CMK (cell line): ENCODE measurements around the gene DEAF1.
A peak's percentile ranks its signal among the peaks of the same experiment; 100 is the strongest.
"Not testable (repeated sequence)": the region's sequence is repeated elsewhere in the genome, so short reads cannot be mapped to it uniquely, and the experiment has no call there.

ENCODE experiments used
- DNase-seq: peaks from one replicate; pipeline ENCODE4 v3.0.0-alpha.2; 2010; ENCODE audit warnings: low read depth

The DEAF1 gene

GRCh38 chr11:694563-695287 is at the start of gene DEAF1:
Gene DEAF1 (minus strand): TSS chr11:695222. CDS start chr11:695047, 175 bp downstream.
- DNase-seq = peak; percentile 54

DNA sequence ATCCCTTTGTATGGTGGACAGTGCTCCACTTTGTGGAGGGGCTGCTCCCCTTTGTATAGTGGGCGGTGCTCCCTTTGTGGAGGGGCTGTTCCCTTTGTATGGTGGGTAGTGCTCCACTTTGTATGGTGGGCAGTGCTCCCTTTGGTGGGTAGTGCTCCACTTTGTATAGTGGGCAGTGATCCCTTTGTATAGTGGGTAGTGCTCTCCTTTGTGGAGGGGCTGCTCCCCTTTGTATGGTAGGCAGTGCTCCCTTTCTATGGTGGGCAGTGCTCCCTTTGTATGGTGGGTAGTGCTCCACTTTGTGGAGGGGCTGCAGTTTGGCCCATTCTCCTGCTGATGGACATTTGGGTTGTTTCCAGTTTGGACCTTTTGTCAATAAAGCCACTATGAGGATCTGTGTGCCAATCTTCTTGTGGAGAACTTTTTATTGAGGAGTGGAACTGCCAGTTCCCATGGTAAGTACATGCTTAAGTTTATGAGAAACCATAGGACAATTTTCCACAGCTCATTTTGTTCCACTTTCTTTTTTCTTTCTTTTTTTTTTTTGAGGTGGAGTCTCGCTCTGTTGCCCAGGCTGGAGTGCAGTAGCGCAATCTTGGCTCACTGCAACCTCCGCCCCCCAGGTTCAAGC is 47.7 kb upstream of the DEAF1 start:
- DNase-seq = no peak

DNA sequence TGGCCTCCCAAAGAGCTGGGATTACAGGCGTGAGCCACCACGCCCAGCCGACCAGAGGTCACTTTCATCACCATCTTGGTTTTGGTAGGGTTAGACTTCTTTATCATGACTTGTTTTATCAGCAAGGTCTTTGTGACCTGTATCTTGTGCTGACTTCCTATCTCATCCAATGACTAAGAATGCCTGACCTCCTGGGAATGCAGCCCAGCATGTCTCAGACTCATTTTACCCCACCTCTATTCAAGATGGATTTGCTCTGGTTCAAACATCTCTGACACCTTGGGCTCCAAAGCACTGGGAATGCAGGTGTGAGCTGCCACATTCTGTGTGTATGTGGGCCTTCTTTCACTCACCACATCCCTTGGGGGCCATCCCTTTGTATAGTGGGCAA is 47.1 kb upstream of the DEAF1 start:
- DNase-seq = no peak

DNA sequence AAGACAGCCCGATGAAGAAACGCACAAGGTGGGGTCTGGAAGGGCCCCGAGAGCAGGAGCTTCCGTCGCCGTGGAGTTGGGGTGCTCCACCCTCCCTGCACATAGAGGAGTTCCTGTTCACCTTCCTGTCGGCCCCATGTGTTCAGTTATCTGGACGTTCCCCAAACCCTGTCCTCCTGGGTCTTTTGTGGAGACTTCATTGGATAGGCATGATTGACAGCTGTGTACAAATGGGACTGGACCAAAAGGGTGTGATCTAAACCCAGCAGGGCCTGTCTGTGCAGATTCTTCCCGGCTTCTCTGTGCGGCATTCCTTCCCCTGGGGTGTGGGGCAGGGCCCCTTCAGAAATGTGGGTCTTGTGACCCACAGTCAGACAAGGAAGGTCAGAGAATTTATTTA is 42.9 kb upstream of the DEAF1 start:
- not testable (repeated sequence) for DNase-seq

GRCh38 chr11:737366-737765 is 42.3 kb upstream of the DEAF1 start:
- DNase-seq = no peak

DNA sequence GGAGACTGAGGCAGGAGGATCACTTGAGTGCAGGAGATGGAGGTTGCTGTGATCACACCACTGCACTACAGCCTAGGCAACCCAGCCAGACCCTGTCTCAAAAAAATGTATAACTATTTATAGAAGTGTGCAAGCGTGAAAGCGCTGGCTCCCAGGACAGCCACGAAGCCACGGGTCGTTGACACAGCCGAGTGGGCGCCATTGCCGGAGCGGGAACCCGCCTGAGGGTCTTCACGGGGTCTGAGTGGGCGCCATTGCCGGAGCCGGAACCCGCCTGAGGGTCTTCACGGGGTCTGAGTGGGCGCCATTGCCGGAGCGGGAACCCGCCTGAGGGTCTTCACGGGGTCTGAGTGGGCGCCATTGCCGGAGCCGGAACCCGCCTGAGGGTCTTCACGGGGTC is 39.5 kb upstream of the DEAF1 start:
- DNase-seq = not testable (repeated sequence)

DNA sequence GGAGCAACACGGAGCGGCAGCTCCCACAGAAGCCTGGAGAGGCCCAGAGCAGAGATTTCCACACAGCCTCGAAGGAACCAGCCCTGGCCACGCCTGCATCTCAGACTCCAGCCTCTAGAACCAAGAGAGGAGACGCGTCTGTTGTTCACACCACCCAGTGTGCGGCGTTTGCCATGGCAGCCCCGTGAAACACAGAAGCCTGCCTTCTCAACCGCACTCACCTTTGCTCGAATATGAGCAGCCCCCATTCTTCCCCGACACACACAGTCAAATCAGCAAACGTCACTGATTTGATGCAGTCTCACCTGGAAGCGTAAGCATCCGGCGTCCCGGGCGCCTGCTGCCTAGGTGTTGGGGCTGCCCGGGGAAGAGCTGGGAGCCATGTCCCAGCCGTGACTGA is 38.0 kb upstream of the DEAF1 start:
- DNase-seq = no peak

DNA sequence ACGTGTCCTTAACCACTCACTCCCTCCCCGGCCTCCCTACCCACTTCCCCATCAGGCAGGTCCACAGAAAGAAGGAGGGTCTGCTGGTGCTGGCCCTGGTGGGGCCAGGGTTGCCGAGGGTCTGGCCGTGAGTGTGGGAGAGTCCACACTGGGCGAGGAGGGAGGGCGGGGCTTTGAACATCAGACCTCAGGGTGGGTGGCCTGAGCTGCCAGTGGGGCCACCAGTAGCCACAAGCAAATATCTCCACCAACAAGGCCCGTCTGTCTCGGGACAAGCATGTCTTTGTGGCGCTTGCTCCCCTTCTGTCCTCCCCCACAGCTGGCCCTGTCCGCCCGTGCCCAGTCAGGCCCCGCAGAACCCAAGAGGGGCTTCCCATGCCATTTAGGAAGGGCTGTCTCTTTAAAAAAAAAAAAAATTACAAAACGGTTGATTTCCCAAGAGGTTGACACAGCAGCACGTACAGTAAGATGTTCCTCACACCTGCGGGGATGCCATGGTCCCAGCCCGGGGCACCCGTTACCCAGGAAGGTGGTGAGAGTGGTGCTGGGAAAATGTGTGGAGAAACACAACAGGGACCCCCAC is 34.6 kb upstream of the DEAF1 start:
- DNase-seq = no peak

DNA sequence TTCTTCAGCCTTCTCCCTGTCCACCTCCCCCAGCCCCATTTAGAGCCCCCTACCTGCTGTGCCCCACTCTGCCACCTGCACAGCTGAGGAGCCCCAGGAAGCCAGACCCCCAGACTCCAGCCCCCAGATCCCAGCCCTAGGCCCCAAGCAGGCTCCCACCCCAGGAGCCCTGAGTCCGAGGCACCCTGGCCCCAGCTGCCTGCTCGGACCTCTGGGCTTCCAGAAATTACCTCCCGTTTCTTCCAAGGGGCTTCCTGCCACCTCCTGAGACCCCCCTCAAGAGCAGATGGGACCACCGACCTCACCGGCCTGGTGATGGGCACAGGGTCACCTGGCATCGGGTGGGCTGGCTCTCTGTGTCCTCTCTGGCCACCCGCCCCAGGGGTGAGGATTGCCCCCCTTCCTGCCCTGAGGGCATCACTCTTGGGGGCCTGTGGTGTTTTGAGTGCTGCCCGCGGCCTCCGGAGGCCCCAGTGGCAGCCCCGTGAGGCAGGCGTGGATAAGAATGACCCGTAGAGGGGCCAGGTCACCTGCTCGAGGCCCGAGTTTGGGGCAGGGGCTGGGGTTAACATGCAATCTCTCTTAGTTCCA is 34.0 kb upstream of the DEAF1 start:
- DNase-seq = no peak

GRCh38 chr11:727859-728748 is 33.1 kb upstream of the DEAF1 start:
- no peak for DNase-seq

DNA sequence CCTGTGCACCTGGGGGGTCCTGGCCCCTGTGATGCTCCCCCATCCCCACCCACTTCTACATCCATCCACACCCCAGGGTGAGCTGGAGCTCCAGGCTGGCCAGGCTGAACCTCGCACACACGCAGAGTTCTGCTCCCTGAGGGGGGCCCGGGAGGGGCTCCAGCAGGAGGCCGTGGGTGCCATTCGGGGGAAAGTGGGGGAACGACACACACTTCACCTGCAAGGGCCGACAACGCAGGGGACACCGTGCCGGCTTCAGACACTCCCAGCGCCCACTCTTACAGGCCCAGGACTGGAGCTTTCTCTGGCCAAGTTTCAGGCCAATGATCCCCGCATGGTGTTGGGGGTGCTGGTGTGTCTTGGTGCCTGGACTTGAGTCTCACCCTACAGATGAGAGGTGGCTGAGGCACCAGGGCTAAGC is 32.3 kb upstream of the DEAF1 start:
- DNase-seq = no peak

DNA sequence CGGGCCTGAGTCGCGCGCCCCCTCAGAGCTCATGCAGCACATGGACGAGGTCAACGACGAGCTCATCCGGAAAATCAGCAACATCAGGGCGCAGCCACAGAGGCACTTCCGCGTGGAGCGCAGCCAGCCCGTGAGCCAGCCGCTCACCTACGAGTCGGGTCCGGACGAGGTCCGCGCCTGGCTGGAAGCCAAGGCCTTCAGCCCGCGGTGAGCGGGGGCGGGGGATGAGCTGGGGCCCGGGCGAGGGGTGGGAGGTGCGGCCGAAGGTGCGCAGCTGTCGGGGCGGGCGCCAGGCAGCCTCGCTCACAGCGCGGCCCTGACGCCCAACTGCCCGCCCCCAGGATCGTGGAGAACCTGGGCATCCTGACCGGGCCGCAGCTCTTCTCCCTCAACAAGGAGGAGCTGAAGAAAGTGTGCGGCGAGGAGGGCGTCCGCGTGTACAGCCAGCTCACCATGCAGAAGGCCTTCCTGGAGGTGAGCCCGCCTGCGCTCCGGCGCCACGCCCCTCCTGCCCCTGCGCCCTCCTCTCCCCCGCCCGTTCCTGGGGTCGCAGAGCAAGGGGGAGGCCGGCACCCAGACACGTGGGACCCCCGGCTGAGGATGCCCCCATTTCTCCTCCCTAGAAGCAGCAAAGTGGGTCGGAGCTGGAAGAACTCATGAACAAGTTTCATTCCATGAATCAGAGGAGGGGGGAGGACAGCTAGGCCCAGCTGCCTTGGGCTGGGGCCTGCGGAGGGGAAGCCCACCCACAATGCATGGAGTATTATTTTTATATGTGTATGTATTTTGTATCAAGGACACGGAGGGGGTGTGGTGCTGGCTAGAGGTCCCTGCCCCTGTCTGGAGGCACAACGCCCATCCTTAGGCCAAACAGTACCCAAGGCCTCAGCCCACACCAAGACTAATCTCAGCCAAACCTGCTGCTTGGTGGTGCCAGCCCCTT is 31.5 kb upstream of the DEAF1 start:
- no peak for DNase-seq

DNA sequence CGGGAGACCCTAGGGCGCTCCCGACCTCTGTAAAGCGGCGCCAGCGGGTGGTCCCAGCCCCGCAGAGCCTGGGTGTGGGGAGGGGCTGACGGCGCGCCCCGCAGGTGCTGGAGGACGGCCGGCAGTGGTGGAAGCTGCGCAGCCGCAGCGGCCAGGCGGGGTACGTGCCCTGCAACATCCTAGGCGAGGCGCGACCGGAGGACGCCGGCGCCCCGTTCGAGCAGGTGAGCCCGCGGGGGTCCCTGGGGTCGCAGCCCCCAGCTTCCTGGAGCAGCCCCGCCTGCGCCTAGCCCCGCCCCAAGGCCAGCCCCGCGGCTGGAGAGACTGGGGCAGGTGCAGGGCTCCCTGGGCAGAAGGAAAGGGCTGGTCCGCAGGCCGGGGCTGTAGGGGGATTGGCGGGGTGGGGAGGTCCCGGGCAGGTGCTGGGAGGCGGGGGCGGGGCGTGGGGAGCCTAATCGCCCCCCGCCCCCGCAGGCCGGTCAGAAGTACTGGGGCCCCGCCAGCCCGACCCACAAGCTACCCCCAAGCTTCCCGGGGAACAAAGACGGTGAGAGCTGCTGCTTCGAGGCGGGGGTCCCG is 30.7 kb upstream of the DEAF1 start:
- no peak for DNase-seq

- DNase-seq = no peak
Observed at GRCh38 chr11:724778-725386, 29.9 kb upstream of the DEAF1 start.

- DNase-seq = no peak
Observed at GRCh38 chr11:724049-724777, 29.2 kb upstream of the DEAF1 start.

DNA sequence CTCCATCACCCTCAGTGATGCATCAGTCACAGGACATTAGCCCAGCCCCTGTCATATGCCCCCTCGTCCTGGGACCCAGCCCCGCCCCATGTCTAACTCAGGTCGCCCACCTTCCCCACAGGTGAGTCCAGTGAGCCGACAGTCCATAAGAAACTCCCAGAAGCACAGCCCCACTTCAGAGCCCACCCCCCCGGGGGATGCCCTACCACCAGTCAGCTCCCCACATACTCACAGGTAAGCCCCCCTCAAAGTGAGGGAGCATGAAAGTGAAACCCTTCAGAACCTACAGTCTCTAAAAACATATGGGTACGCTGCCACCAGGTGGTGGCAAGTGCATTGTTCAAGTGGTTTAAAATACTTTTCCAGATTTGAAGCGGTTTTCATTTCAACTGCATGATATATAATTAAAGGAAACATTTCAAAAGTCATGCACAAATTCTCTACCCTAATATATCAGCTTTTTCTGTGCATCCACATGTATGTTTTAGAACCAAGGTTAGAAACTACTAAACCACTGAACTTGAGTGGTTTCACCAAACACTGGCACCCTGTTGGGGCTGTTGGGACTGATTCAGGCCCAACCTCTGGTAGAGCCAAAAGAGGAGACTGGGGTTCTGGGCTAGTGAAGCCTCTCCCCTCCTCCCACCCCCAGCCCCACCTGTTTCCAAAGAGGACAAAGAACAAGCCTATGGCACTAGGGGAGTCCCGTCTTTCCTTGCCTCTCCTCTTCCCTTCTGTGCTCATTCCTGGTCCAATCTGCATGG is 28.3 kb upstream of the DEAF1 start:
- DNase-seq = no peak

GRCh38 chr11:722346-722811 is 27.4 kb upstream of the DEAF1 start:
- DNase-seq = no peak

- no peak for DNase-seq
Observed at GRCh38 chr11:721741-722345, 26.8 kb upstream of the DEAF1 start.
